ENCODE measurements around the gene SLC10A7.

SLC10A7 gene

GRCh38 chr4:146481246-146481645, 40.5 kb downstream of the SLC10A7 start:
- Histone ChIP-seq H3K4me1 (ENCODE audit: low read length) (peaks cover 9% of the 10 kb centered on the region), H2AFZ (ENCODE audit: low read depth, low read length) (no peak overlapping the region), H3K36me3 (replicated peaks; ENCODE audit: low read depth, low read length) (peaks cover 21% of the 10 kb centered on the region), H3K79me2 (ENCODE audit: low read length) (no peaks in the 10 kb centered on the region), H4K20me1 (ENCODE audit: insufficient read depth, low read length) (0 out of 2 replicates have a peak, but pooled peaks cover 7% of the 10 kb centered on the region), H3K4me2 (ENCODE audit: low read length) (no peak overlapping the region), H3K9me3 (ENCODE audit: insufficient read depth, low read length) (peaks cover 15% of the 10 kb centered on the region; the same call in 1 of the 2 replicates), H3K27ac (ENCODE audit: low read length) (no peak overlapping the region), H3K27me3 (ENCODE audit: low read depth, low read length) (no peaks in the 10 kb centered on the region), H3K4me3 (ENCODE audit: low read length) (no peak overlapping the region), H3K9ac (ENCODE audit: low read length) (no peak overlapping the region)
- TF ChIP-seq EZH2phosphoT487 (IDR thresholded peaks at IDR 0.05; ENCODE audit: low read depth) (no peak), CTCF (IDR thresholded peaks at IDR 0.05; ENCODE audit: low read depth, low read length) (no peak)

- no peak overlapping the region for H3K27ac ChIP-seq (ENCODE audit: low read length)
- no peaks in the 10 kb centered on the region for H3K27me3 ChIP-seq (ENCODE audit: low read depth, low read length)
- TF ChIP-seq EZH2phosphoT487 (IDR thresholded peaks at IDR 0.05; ENCODE audit: low read depth) (no peak), CTCF (IDR thresholded peaks at IDR 0.05; ENCODE audit: low read depth, low read length) (no peak)
- peaks cover 14% of the 10 kb centered on the region for H3K36me3 ChIP-seq (replicated peaks; ENCODE audit: low read depth, low read length)
- no peaks in the 10 kb centered on the region for H3K79me2 ChIP-seq (ENCODE audit: low read length)
- no peak overlapping the region for H2AFZ ChIP-seq (ENCODE audit: low read depth, low read length)
- peaks cover 6% of the 10 kb centered on the region; the same call in 1 of the 2 replicates for H3K9me3 ChIP-seq (ENCODE audit: insufficient read depth, low read length)
- no peaks in the 10 kb centered on the region for H3K4me1 ChIP-seq (ENCODE audit: low read length)
- H3K4me3 ChIP-seq (ENCODE audit: low read length), result no peak overlapping the region
- no peak overlapping the region for H3K4me2 ChIP-seq (ENCODE audit: low read length)
- no peaks in the 10 kb centered on the region for H4K20me1 ChIP-seq (ENCODE audit: insufficient read depth, low read length)
- no peak overlapping the region for H3K9ac ChIP-seq (ENCODE audit: low read length)
These were observed 43.7 kb downstream of the SLC10A7 start for GRCh38 chr4:146478009-146478408.

GRCh38 chr4:146477054-146477453, 44.7 kb downstream of the SLC10A7 start:
- Histone ChIP-seq H2AFZ (ENCODE audit: low read depth, low read length) (no peak overlapping the region), H3K4me3 (ENCODE audit: low read length) (no peak overlapping the region), H3K9me3 (ENCODE audit: insufficient read depth, low read length) (peaks cover 3% of the 10 kb centered on the region; the same call in 1 of the 2 replicates), H3K79me2 (ENCODE audit: low read length) (no peaks in the 10 kb centered on the region), H4K20me1 (ENCODE audit: insufficient read depth, low read length) (no peaks in the 10 kb centered on the region), H3K27me3 (ENCODE audit: low read depth, low read length) (no peaks in the 10 kb centered on the region), H3K9ac (ENCODE audit: low read length) (no peak overlapping the region), H3K36me3 (replicated peaks; ENCODE audit: low read depth, low read length) (peaks cover 6% of the 10 kb centered on the region), H3K27ac (ENCODE audit: low read length) (no peak overlapping the region), H3K4me2 (ENCODE audit: low read length) (no peak overlapping the region), H3K4me1 (ENCODE audit: low read length) (no peaks in the 10 kb centered on the region)
- TF ChIP-seq CTCF (IDR thresholded peaks at IDR 0.05; ENCODE audit: low read depth, low read length) (no peak), EZH2phosphoT487 (IDR thresholded peaks at IDR 0.05; ENCODE audit: low read depth) (no peak)

GRCh38 chr4:146472404-146472803, 49.3 kb downstream of the SLC10A7 start:
- Histone ChIP-seq H3K4me2 (ENCODE audit: low read length) (no peak overlapping the region), H3K27me3 (ENCODE audit: low read depth, low read length) (no peaks in the 10 kb centered on the region), H3K9me3 (ENCODE audit: insufficient read depth, low read length) (no peaks in the 10 kb centered on the region), H3K36me3 (replicated peaks; ENCODE audit: low read depth, low read length) (no peaks in the 10 kb centered on the region), H3K4me3 (ENCODE audit: low read length) (no peak overlapping the region), H3K27ac (ENCODE audit: low read length) (no peak overlapping the region), H3K9ac (ENCODE audit: low read length) (no peak overlapping the region), H2AFZ (ENCODE audit: low read depth, low read length) (no peak overlapping the region), H4K20me1 (ENCODE audit: insufficient read depth, low read length) (no peaks in the 10 kb centered on the region), H3K4me1 (ENCODE audit: low read length) (no peaks in the 10 kb centered on the region), H3K79me2 (ENCODE audit: low read length) (no peaks in the 10 kb centered on the region)
- no peak for TF ChIP-seq EZH2phosphoT487 (IDR thresholded peaks at IDR 0.05; ENCODE audit: low read depth)
- no peak for TF ChIP-seq CTCF (IDR thresholded peaks at IDR 0.05; ENCODE audit: low read depth, low read length)
